ENCODE data around the gene KRT24.

Gene KRT24

DNA sequence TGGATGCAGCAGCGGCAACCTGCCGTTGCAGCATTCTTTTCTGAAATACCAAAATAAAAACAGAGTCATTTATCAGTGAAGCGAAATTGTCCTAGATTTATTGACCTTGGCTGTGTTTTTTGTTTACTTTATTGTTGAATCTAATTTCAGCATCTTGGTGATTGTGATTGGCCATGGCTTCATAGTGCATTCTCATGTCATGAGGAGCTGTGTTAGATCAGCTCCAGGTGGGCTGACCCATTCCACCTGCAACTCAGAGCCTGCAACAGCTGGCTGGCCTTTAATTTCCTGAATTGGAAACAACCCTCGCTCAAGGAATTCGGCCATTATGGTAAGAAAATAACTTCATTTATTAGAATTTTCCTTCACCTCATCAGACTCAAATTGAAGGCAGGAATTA is 16.4 kb downstream of the KRT24 start:
- no peak for DNase-seq

DNA sequence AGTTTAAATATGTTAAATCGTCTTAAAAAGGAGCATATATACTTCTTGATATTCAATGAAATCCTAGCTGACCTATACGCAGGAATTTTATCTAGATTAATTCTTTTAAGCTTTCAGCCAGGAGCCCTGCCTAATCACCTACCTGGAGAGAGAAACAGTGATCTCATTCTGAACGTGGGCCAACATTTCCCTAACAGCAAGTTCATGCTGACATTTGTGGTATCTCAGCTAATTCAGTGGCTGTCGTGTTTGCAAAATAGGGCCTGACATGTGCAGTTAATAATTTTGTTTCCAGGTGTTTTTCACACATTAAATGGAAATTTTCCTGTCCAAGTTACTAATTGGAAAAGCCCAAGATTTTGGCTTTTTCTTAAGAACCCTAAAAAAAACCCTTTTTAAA is 17.4 kb downstream of the KRT24 start:
- DNase-seq, result no peak

DNA sequence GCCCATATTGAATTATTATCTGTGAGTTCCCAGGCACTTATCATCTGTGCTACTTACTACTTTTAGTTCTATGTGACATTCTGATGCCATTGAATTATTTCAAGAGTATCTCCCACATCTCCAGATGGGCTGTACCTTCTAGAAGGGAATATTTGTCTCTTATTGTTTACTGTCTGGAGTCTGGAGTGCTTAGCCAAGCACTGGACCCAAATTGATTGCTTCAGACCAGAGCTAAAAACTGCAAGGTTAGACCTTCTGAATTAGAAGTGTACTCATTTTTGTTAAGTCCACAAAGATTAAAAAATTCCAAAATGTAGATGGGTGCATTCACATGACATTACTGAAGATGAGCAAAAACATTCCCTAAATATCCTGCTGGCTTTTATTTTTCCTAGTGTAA is 22.6 kb downstream of the KRT24 start:
- DNase-seq, result no peak

DNA sequence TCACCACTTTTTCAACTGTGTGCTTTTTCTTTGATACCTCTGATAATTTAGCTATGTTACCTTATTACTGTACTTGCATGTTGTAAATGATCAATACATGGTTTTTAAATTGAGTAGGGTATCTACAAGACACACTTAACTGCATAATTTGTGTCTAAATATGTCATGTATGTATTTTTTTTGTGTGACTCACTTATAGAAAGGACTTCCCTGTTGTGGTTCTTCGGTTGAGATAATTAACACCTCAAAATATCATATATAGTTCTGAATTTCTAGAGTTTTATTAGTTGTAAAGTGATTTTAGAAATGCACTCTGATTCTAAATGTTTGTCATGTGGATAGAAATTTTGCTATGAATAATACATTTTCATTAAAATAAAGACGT is 24.0 kb downstream of the KRT24 start:
- no peak for DNase-seq

DNA sequence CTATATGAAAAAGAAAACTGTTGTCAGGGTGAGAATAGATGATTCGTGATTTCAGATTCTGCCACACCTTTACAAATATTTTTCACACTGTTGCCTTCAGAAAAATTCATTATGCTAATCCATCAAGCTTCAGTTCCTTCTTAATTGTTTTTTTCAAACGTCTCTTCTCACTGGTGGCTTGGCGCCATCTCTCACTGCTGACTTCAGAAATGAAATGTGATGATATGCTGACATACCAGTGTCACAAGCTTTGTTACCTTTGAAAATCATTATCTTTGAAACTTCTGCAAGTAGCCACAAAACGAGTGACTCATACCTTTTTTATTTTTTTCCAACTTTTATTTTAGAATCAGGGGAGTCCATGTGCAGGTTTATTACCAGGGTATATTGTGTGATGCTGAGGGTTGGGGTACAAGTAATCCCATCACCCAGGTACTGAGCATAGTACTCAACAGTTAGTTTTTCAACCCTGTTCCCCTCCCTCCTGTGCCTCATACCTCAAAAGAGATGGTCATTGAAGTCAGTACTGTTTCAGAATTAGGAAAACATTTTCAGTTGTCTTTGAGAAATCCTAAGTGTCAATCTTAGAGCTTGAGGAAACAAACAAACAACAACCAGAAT is 24.5 kb downstream of the KRT24 start:
- no peak for DNase-seq

DNA sequence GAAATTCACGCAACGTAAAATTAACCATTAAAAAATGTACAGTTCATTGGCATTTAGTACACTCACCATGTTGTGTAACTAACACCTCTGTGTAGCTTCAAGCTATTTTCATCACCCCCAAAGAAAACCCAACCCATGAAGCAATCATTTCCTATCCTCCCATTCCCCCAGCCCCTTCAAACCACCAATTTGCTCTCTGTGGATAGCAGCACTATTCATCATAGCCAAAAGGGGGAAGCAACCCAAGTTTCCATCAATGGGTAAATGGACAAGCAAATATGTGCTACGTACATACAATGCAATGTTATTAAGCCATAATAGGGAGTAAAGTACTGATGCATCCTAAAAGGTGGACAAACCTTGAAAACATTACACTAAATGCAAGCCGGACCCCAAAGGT is 27.6 kb downstream of the KRT24 start:
- DNase-seq, result no peak

DNA sequence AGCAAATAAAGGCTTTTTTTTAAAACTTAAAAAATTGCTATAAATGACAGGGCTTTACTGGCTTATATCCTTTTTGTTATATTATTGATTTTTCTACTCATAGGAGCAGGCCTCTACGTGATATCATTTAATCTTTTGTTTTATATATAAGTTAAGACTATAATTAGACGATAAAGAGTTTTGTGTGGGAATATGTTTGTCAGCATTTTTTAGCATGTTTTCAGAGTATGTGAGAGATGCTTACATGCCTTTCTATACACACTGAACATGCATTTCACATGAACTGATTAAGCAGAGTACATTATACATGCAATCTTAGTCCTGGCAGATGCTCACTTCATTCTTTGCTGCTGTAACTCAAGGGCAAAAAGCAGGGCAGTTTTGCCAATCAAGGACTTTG is 30.9 kb downstream of the KRT24 start:
- DNase-seq, result no peak

DNA sequence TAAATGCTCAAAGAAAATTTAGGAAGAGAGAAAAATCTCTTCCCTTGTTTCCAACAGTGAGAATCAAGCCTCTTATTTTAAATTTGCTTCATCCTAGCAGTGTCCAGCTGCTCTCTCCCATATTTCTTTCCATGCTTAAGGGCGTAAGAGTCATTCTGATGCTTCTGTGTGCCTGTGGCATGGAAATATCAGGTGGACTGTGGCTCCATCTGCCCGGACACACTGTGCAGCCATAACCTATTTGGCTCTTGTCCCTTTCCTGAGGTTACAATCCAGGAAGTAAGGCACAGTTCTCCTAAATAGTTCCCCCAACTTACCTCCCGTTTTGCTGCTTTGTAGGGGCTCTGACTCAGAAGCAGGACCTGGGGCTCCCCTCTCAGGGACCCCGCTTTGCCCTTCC is 32.3 kb downstream of the KRT24 start:
- DNase-seq, result no peak

DNA sequence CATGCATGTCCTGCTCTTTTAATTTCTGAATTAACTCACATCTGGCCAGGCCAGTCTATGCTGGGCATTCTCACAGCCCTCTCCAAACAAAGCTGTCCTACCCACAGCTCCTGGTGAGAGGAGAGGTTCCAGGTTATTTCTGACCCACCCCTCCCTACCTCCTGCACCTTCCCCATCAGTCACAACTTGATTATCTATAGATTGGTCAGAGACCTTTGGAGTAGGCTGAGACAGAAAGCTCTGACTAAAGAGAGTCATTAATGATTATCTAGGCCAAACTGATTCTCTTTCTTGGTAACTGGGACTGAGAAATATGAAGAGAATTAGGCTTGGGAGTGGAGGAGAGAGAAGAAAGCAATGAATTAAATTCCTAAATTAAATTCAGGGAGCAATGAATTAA is 37.2 kb downstream of the KRT24 start:
- no peak for DNase-seq

DNA sequence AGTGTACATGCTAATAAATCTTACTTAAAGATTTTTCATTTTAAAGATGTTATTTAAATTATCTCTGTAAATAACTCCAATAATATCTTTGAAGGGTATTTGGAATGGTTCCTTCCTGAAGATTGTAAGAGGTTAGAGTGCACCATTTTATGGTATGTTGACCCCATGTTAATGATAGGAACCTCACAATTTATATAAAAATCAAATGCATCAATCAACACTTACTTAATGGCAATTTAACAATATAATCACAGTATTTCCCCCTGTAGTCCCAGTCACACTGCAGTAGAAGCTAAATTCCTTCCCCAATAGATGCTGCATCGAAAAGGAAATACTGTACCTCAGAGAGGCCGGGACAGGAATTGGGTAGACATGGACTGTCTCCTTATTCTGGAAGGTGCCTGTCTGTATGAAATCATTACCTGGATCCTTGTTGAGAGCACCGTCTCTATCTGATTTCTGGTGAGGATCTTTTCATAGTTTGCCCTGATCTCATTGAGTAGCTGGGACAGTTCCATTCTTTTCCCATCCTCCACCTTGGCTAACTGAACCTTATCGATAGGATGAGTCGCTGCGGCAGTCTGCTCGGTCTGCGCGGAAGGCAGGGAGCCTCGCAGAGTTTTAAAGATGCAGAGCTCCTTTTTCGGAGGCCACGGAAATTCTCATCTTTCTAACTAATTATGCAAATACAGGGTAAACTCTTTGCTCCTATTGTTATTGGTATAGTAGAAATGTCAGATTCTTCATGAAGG is 38.8 kb downstream of the KRT24 start, which contains the start of gene KRT222:
Gene KRT222, minus strand, starts transcription at position 596 of the 752 bp plus-strand sequence. Its CDS starts 78 bp downstream, at position 518.
- no peak for DNase-seq

DNA sequence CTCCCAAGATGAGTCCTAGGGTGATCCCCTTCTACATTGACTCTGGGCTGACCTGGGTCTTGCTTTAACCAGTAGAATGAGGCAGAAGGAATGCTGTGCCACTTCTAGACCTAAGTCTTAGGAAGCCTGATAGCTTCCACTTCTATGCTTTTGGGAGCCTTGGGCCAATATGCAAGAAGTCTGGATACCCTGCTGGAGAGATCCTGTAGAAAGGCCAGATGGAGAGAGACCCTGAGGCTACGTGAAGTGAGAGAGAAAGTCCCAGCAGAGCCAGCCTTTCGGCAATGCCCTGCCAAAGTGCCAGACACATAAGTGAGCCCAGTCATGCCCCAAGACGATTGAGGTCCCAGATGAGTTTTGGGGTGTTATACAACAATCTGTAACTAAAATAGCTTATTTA is 40.3 kb downstream of the KRT24 start:
- DNase-seq, result no peak

DNA sequence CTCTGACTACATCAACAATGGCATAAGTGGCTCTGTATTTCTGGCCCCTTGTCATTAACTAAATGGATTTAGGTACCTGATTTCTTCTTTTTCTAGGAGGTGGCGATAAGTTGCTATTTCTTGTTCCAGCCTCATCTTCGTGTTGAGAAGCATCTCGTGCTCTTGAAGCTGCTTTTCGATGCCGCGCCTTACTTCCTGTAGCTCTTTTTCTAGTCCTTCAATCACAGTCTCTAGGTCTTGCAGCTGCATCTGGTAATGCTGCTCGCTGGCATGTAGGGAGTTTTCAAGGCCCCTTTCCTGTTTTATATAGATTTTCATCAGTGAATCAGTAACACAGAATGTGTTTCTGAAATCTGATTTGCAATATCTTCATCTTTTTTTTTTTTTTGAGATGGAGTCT is 43.6 kb downstream of the KRT24 start:
- no peak for DNase-seq

DNA sequence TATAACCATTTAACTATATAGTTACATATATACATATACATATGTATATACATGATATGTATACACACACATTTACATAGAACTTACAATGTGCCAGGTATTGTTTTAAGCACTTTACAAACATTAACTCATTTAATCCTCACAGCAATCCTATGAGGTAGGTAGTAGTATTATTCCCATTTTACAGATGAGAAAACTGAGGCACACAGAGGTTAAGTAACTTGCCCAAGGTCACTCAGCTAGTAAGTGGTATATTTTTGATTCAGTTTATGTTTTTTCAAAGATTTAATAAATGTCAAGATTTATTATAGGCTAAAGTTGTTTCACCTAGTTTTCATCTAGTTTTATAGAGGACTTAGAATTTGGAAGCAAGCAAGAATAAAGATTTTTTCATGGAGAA is 45.2 kb downstream of the KRT24 start:
- DNase-seq, result no peak

DNA sequence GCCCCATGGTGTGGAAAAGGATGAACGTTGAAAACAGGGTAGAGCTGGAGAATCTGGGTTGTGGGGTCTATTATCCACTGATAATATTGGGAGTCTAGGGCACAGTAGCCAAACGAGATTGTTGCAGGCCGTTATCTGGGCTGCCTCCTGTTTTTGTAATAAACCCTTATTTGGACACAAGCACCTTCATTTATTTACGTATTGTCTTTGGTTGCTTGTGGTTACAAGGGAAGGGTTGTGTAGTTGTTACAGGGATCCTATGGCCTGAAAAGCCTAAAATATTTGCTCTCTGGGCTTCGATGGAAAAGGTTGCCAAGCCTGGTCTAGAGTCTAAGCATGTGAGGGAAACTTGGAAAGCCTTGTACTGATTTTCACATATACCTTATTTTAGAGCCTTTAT is 51.6 kb downstream of the KRT24 start:
- no peak for DNase-seq

DNA sequence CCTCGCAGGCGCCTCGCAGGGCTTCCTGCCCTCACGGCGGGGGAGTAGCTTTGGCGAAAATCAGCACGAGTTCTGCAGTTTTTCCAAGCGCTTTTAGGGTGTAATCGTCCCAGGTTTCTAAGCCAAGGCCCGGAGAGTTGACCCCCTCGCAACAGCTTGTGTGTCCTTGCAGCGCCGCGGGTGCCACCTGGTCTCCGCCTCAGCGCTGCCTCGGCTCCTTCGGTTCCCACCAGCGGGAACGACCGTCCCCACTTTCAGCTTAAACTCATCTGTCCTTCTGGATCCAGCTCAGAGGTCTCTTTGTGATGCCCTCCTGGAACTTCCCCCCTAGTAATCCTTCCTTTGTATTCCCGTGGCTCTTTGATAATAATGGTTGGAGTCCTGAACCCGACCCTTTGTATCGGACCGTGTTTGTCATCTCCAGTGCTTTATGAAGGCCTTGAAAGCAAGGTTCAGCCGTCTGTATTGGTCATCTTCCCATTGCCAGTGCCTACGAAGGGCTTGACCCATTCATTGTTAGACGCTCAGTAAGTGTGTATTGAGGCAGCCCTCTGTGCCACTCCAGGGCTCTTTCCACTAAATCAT is 55.1 kb downstream of the KRT24 start:
- no peak for DNase-seq
